GM18526 (cell line): ENCODE data around the gene EHMT1.

Experiments
- POLR2A ChIP-seq: IDR thresholded peaks from 3 replicates; pipeline ENCODE4 v1.6.1; 2011; ENCODE audit not compliant: insufficient read length; ENCODE audit errors: extremely low read depth

The EHMT1 gene

GRCh38 chr9:137702615-137703379, 84.0 kb downstream of the EHMT1 start:
- TF ChIP-seq POLR2A, result no peak

- TF ChIP-seq POLR2A, result no peak
Observed at GRCh38 chr9:137703842-137704508, 85.2 kb downstream of the EHMT1 start.

- peak; percentile 31 for TF ChIP-seq POLR2A
Observed at GRCh38 chr9:137705443-137705863, 86.6 kb downstream of the EHMT1 start.

GRCh38 chr9:137705906-137706305, 87.1 kb downstream of the EHMT1 start:
- TF ChIP-seq POLR2A, result no peak

- TF ChIP-seq POLR2A, result no peak
Observed at GRCh38 chr9:137707361-137707760, 88.6 kb downstream of the EHMT1 start.

- no peak for TF ChIP-seq POLR2A
Observed at GRCh38 chr9:137708590-137709284, 89.9 kb downstream of the EHMT1 start.

- TF ChIP-seq POLR2A, result no peak
Observed at GRCh38 chr9:137709411-137710101, 90.8 kb downstream of the EHMT1 start.

GRCh38 chr9:137710704-137711103, 91.9 kb downstream of the EHMT1 start:
- TF ChIP-seq POLR2A, result no peak

- no peak for TF ChIP-seq POLR2A
Observed at GRCh38 chr9:137711678-137712105, 92.9 kb downstream of the EHMT1 start.

GRCh38 chr9:137715321-137715720, 96.5 kb downstream of the EHMT1 start:
- no peak for TF ChIP-seq POLR2A

- TF ChIP-seq POLR2A, result no peak
Observed at GRCh38 chr9:137716694-137717287, 98.0 kb downstream of the EHMT1 start.

- TF ChIP-seq POLR2A, result no peak
Observed at GRCh38 chr9:137717776-137718327, 99.0 kb downstream of the EHMT1 start.

GRCh38 chr9:137719194-137719593, 100.4 kb downstream of the EHMT1 start:
- TF ChIP-seq POLR2A, result no peak

- no peak for TF ChIP-seq POLR2A
Observed at GRCh38 chr9:137720571-137721110, 101.8 kb downstream of the EHMT1 start.
